GM18867 (cell line): ENCODE measurements around the gene BCL11A.

Experiments
- ATAC-seq: cut with Tn5 transposase; IDR thresholded peaks from one replicate; pipeline ENCODE4 v1.9.1; 2021; ENCODE audit warnings: mild to moderate bottlenecking, moderate library complexity; ENCODE audit not compliant: unreplicated experiment

BCL11A gene

GRCh38 chr2:60412620-60413019 lies 140.8 kb downstream of the BCL11A start:
- ATAC-seq: no peak

GRCh38 chr2:60412027-60412426 lies 141.4 kb downstream of the BCL11A start:
- no peak for ATAC-seq

- ATAC-seq: no peak
These were observed 142.2 kb downstream of the BCL11A start for GRCh38 chr2:60411295-60411694.

- ATAC-seq: no peak
These were observed 142.9 kb downstream of the BCL11A start for GRCh38 chr2:60410456-60411146.

GRCh38 chr2:60409531-60409871 lies 144.0 kb downstream of the BCL11A start:
- no peak for ATAC-seq

- no peak for ATAC-seq
These were observed 144.5 kb downstream of the BCL11A start for GRCh38 chr2:60408811-60409530.

- no peak for ATAC-seq
These were observed 145.2 kb downstream of the BCL11A start for GRCh38 chr2:60408207-60408606.

- ATAC-seq: no peak
These were observed 146.1 kb downstream of the BCL11A start for GRCh38 chr2:60407398-60407797.

- ATAC-seq: no peak
These were observed 147.3 kb downstream of the BCL11A start for GRCh38 chr2:60406192-60406591.

GRCh38 chr2:60405271-60405919 lies 148.1 kb downstream of the BCL11A start:
- no peak for ATAC-seq
